ENCODE results near the gene CFAP47.
"Not testable (repeated sequence)": the region's sequence is repeated elsewhere in the genome, so short reads cannot be mapped to it uniquely, and the experiment has no call there.

Gene CFAP47

GRCh38 chrX:35919536-35920309, at the start of gene CFAP47:
CFAP47 (plus strand) TSS chrX:35919734; CDS start chrX:35919800, 66 bp downstream.
- no peak for DNase-seq

- no peak for DNase-seq
Measured at GRCh38 chrX:35880601-35881000, 38.9 kb upstream of the CFAP47 start.

- DNase-seq = no peak
Measured at GRCh38 chrX:35886135-35886534, 33.4 kb upstream of the CFAP47 start.

- peak; percentile 38 for DNase-seq
Measured at GRCh38 chrX:35890699-35891098, 28.8 kb upstream of the CFAP47 start.

GRCh38 chrX:35986816-35987215, 67.3 kb downstream of the CFAP47 start:
- not testable (repeated sequence) for DNase-seq

- DNase-seq = no peak
Measured at GRCh38 chrX:36007207-36007606, 87.7 kb downstream of the CFAP47 start.

GRCh38 chrX:36019125-36019524, 99.6 kb downstream of the CFAP47 start:
- no peak for DNase-seq

- no peak for DNase-seq
Measured at GRCh38 chrX:36035550-36035949, 116.0 kb downstream of the CFAP47 start.

- DNase-seq = no peak
Measured at GRCh38 chrX:36062778-36063177, 143.2 kb downstream of the CFAP47 start.

- no peak for DNase-seq
Measured at GRCh38 chrX:36071061-36071460, 151.5 kb downstream of the CFAP47 start.

- not testable (repeated sequence) for DNase-seq
Measured at GRCh38 chrX:36075009-36075408, 155.5 kb downstream of the CFAP47 start.

- no peak for DNase-seq
Measured at GRCh38 chrX:36083256-36083655, 163.7 kb downstream of the CFAP47 start.

GRCh38 chrX:36087366-36087765, 167.8 kb downstream of the CFAP47 start:
- no peak for DNase-seq

- not testable (repeated sequence) for DNase-seq
Measured at GRCh38 chrX:36088939-36089338, 169.4 kb downstream of the CFAP47 start.

- no peak for DNase-seq
Measured at GRCh38 chrX:36102425-36102824, 182.9 kb downstream of the CFAP47 start.

GRCh38 chrX:36116222-36116621, 196.7 kb downstream of the CFAP47 start:
- DNase-seq = no peak

GRCh38 chrX:36159254-36159653, 239.7 kb downstream of the CFAP47 start:
- no peak for DNase-seq

- DNase-seq = no peak
Measured at GRCh38 chrX:36160081-36160480, 240.5 kb downstream of the CFAP47 start.

GRCh38 chrX:36198575-36198974, 279.0 kb downstream of the CFAP47 start:
- no peak for DNase-seq

- DNase-seq = no peak
Measured at GRCh38 chrX:36199928-36200327, 280.4 kb downstream of the CFAP47 start.

GRCh38 chrX:36214924-36215323, 295.4 kb downstream of the CFAP47 start:
- DNase-seq = no peak

- DNase-seq = no peak
Measured at GRCh38 chrX:36218801-36219200, 299.3 kb downstream of the CFAP47 start.

- not testable (repeated sequence) for DNase-seq
Measured at GRCh38 chrX:36234840-36235528, 315.4 kb downstream of the CFAP47 start.

- no peak for DNase-seq
Measured at GRCh38 chrX:36241397-36241796, 321.9 kb downstream of the CFAP47 start.

Measured in NCI-H1694 (cell line).